Liver (tissue), 9 donors: ENCODE results near the gene CIB4. TPM values are rescaled to one million over a fixed set of nuclear protein-coding genes. Genes with fewer than 3 reads are reported as not detected.

ENCODE experiments used
- DNase-seq: peaks from one replicate; pipeline ENCODE4 v3.0.0-alpha.2; 2017; ENCODE audit warnings: low spot score
- H3K27ac ChIP-seq, 2 donors: one replicate each; pipeline ENCODE4 v1.7.0; 2013; ENCODE audit warnings: inconsistent platforms in 2 of 2, low read length in 2 of 2, control low read depth in 1 of 2, low read depth in 1 of 2, mild to moderate bottlenecking in 1 of 2
- H3K27me3 ChIP-seq, 4 donors: one replicate each; pipeline versions ENCODE4 v1.6.1 to v1.7.0; 2013; ENCODE audit warnings: low read length in 3 of 4, inconsistent platforms in 1 of 4, mild to moderate bottlenecking in 1 of 4, moderate library complexity in 1 of 4; ENCODE audit not compliant: control insufficient read depth in 4 of 4, insufficient read depth in 4 of 4
- H3K36me3 ChIP-seq, 4 donors: one replicate each; pipeline versions ENCODE4 v1.6.1 to v1.7.0; 2013; ENCODE audit warnings: low read length in 3 of 4, mild to moderate bottlenecking in 3 of 4, low read depth in 1 of 4, moderate library complexity in 1 of 4; ENCODE audit not compliant: control insufficient read depth in 4 of 4, insufficient read depth in 3 of 4
- H3K4me1 ChIP-seq, 4 donors: one replicate each; pipeline versions ENCODE4 v1.6.1 to v1.7.0; 2013; ENCODE audit warnings: low read length in 3 of 4, mild to moderate bottlenecking in 3 of 4, moderate library complexity in 1 of 4; ENCODE audit not compliant: control insufficient read depth in 4 of 4, insufficient read depth in 4 of 4
- H3K4me3 ChIP-seq, 3 donors: one replicate each; pipeline versions ENCODE4 v1.6.1 to v1.7.0; 2013; ENCODE audit warnings: low read length in 3 of 3, control low read depth in 1 of 3, low read depth in 1 of 3, mild to moderate bottlenecking in 1 of 3
- H3K9ac ChIP-seq, 2 donors: one replicate each; pipeline ENCODE4 v1.7.0; 2013; ENCODE audit warnings: low read length in 2 of 2, mild to moderate bottlenecking in 2 of 2, moderate library complexity in 2 of 2, control low read depth in 1 of 2, low read depth in 1 of 2
- H3K9me3 ChIP-seq, 4 donors: one replicate each; pipeline versions ENCODE4 v1.6.1 to v1.7.0; 2013; ENCODE audit warnings: low read length in 3 of 4; ENCODE audit not compliant: control insufficient read depth in 4 of 4
- EGR1 ChIP-seq, 2 donors: IDR thresholded peaks; 2 replicates each; pipeline ENCODE4 v1.6.1; 2016 to 2018; ENCODE audit warnings: antibody characterized with exemption in 2 of 2, low read depth in 2 of 2
- FOXA1 ChIP-seq: IDR thresholded peaks from 2 replicates; pipeline ENCODE4 v1.6.1; 2016; ENCODE audit warnings: antibody characterized with exemption
- FOXA2 ChIP-seq: IDR thresholded peaks from 2 replicates; pipeline ENCODE4 v1.6.1; 2016; ENCODE audit warnings: antibody characterized with exemption
- GABPA ChIP-seq, 2 donors: IDR thresholded peaks in 1 of 2; conservative IDR thresholded peaks in 1 of 2; 2 replicates each; pipeline ENCODE4 v1.6.1; 2016; ENCODE audit warnings: antibody characterized with exemption in 2 of 2, mild to moderate bottlenecking in 1 of 2, moderate library complexity in 1 of 2
- HNF4A ChIP-seq, 2 donors: conservative IDR thresholded peaks; 2 replicates each; pipeline ENCODE4 v1.6.1; 2016; ENCODE audit warnings: antibody characterized with exemption in 2 of 2, mild to moderate bottlenecking in 2 of 2
- JUND ChIP-seq, 2 donors: IDR thresholded peaks; 2 replicates each; pipeline ENCODE4 v1.6.1; 2016; ENCODE audit warnings: antibody characterized with exemption in 2 of 2
- NR2F2 ChIP-seq: IDR thresholded peaks from 2 replicates; pipeline ENCODE4 v1.6.1; 2016; ENCODE audit warnings: antibody characterized with exemption
- RAD21 ChIP-seq, 2 donors: IDR thresholded peaks; 2 replicates each; pipeline ENCODE4 v1.6.1; 2016; ENCODE audit warnings: antibody characterized with exemption in 2 of 2, mild to moderate bottlenecking in 2 of 2
- RXRA ChIP-seq, 2 donors: IDR thresholded peaks; 2 replicates each; pipeline ENCODE4 v1.6.1; 2017 to 2018; ENCODE audit warnings: antibody characterized with exemption in 2 of 2, mild to moderate bottlenecking in 1 of 2
- SP1 ChIP-seq: IDR thresholded peaks from 2 replicates; pipeline ENCODE4 v1.6.1; 2018; ENCODE audit warnings: antibody characterized with exemption, mild to moderate bottlenecking
- TAF1 ChIP-seq: conservative IDR thresholded peaks from 2 replicates; pipeline ENCODE4 v1.6.1; 2016; ENCODE audit warnings: antibody characterized with exemption, mild to moderate bottlenecking
- YY1 ChIP-seq: IDR thresholded peaks from 2 replicates; pipeline ENCODE4 v1.6.1; 2016; ENCODE audit warnings: antibody characterized with exemption, mild to moderate bottlenecking
- WGBS: extraction: QIAGEN DNeasy Blood & Tissue Kit; methylation state at CpG from one replicate; pipeline ENCODE4 v1.1.7; 2013; 5-methylcytosine and 5-hydroxymethylcytosine counted together
- polyA plus RNA-seq, 2 donors: library from polyadenylated mRNA; stranded (reverse) in 1 of 2; unstranded in 1 of 2; fragments of 200-250 nt in 1 of 2; fragments of >200 nt in 1 of 2; fragmentation: Nextera tagmentation in 1 of 2; extraction: Ambion mirVana in 1 of 2; gene quantifications; one replicate each; pipeline versions ENCODE4 v1.2.1 to v1.2.3, GENCODE V29; 2013 to 2015
- total RNA-seq, 2 donors: library from RNA; depleted of rRNA; stranded (reverse); fragments of >200 nt; gene quantifications; one replicate each; pipeline ENCODE4 v1.2.3, GENCODE V29; 2014
- TF ChIP-seq, protein P1 (sequence below): IDR thresholded peaks from 2 replicates; pipeline ENCODE4 v1.6.1; 2016; ENCODE audit warnings: antibody characterized with exemption
- TF ChIP-seq, protein P2 (sequence below): IDR thresholded peaks from 2 replicates; pipeline ENCODE4 v1.6.1; 2016; ENCODE audit warnings: antibody characterized with exemption
- donor health status: healthy.
- donor health status: healthy.
- donor health status: healthy.
- donor health status: healthy.
- donor health status: healthy.

CIB4 gene
- total and polyA plus RNA-seq, 4 donors, result not detected

DNA sequence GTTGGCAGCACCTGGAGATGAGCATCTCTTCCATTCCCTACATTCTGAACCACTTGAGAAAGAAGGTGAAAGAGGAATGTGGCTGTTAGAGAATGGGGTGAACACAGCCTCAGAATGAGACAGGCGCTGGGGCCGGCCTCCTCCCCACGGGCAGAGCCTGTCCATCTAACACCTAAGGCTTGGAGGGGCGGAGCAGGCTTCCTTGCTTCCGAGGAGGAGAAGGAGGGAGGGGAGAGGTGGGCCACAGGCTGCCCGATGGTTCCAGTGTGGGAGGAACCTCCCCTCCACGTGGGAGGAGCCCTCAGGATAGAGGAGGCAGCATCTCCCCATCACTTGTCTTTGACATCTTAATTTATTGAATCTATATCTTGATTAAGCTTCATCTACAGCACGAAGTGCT lies 68.6 kb downstream of the CIB4 start:
- 33% methylated on average over 8 of the region's 8 CpGs for WGBS
- TF ChIP-seq HNF4A (conservative IDR thresholded peaks at IDR 0.05), result no peak
- TF ChIP-seq SP1, result no peak
- TF ChIP-seq FOXA2, result no peak
- TF ChIP-seq GABPA (IDR thresholded peaks at IDR 0.05 in 1 of 2, conservative IDR thresholded peaks at IDR 0.05 in 1 of 2), result no peak
- TF ChIP-seq FOXA1, result no peak
- peaks cover 0 to 3% (median 1%) of the 10 kb centered on the region in 4 donors for H3K27me3 ChIP-seq
- no peak overlapping the region for H3K9ac ChIP-seq
- no peak overlapping the region for H3K4me3 ChIP-seq
- no peaks in the 10 kb centered on the region for H3K9me3 ChIP-seq
- no peaks in the 10 kb centered on the region for H3K36me3 ChIP-seq
- H3K4me1 ChIP-seq, result no peaks in the 10 kb centered on the region
- no peak overlapping the region for H3K27ac ChIP-seq
- DNase-seq, result no peak

DNA sequence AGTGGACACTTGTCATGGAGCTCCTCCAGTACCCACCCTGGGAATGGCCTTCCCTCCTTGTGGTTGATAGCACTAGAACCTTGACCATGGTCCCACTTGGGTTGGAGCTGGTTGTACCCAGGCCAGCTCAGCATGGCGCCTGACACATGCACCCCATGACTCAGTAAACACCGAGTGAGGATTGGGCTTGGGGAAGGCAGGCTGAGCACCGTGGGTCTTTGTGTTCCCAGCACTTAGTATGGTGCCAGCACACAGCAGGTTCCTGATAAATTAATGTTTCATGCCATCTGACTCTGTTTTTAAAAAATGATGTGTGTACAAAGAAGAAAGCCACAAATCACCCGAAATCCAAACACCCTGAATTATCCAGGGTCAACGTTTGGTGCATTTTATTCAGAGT lies 69.8 kb downstream of the CIB4 start:
- DNase-seq, result no peak
- Histone ChIP-seq H3K27ac (no peak overlapping the region), H3K36me3 (no peaks in the 10 kb centered on the region), H3K27me3 (peaks cover 0 to 3% (median 1%) of the 10 kb centered on the region in 4 donors), H3K9me3 (no peaks in the 10 kb centered on the region), H3K4me3 (no peak overlapping the region), H3K9ac (no peak overlapping the region), H3K4me1 (no peaks in the 10 kb centered on the region)
- WGBS, result 76% methylated on average over 5 of the region's 5 CpGs
- TF ChIP-seq FOXA2, result no peak
- TF ChIP-seq EGR1 (IDR thresholded peaks at IDR 0.05; ENCODE audit: low read depth in 2 of 2), result no peak
- no peak for TF ChIP-seq GABPA (IDR thresholded peaks at IDR 0.05 in 1 of 2, conservative IDR thresholded peaks at IDR 0.05 in 1 of 2)
- TF ChIP-seq NR2F2, result no peak
- TF ChIP-seq, protein P1, sequence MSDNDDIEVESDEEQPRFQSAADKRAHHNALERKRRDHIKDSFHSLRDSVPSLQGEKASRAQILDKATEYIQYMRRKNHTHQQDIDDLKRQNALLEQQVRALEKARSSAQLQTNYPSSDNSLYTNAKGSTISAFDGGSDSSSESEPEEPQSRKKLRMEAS, result no peak
- TF ChIP-seq RAD21 (IDR thresholded peaks at IDR 0.05), result no peak

DNA sequence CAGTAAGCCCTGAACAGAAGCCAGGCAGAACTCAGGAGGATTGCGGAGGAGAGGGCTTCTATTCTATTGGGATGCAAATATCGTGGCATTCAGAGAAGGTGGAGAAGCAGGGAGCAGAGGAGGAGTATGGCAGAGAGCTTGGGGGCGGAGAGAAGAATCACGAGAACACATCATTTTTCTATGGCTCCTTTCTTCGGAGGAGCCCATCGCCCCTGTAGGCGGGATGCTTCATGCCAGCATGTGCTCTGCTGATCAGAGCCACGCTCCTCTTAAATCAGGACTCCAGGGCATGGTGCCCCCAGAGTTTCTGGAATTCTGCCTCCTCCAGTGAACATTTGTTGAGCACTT lies 71.1 kb downstream of the CIB4 start:
- peaks cover 0 to 3% (median 1%) of the 10 kb centered on the region in 4 donors for H3K27me3 ChIP-seq
- no peaks in the 10 kb centered on the region for H3K9me3 ChIP-seq
- H3K4me1 ChIP-seq, result no peaks in the 10 kb centered on the region
- TF ChIP-seq FOXA1 (no peak), RXRA (IDR thresholded peaks at IDR 0.05) (no peak), FOXA2 (no peak), TAF1 (no peak), SP1 (no peak), RAD21 (IDR thresholded peaks at IDR 0.05) (no peak)
- WGBS, result 88% methylated on average over 8 of the region's 8 CpGs
- H3K36me3 ChIP-seq, result no peaks in the 10 kb centered on the region
- no peak overlapping the region for H3K27ac ChIP-seq
- no peak overlapping the region for H3K9ac ChIP-seq
- H3K4me3 ChIP-seq, result no peak overlapping the region
- DNase-seq, result no peak

DNA sequence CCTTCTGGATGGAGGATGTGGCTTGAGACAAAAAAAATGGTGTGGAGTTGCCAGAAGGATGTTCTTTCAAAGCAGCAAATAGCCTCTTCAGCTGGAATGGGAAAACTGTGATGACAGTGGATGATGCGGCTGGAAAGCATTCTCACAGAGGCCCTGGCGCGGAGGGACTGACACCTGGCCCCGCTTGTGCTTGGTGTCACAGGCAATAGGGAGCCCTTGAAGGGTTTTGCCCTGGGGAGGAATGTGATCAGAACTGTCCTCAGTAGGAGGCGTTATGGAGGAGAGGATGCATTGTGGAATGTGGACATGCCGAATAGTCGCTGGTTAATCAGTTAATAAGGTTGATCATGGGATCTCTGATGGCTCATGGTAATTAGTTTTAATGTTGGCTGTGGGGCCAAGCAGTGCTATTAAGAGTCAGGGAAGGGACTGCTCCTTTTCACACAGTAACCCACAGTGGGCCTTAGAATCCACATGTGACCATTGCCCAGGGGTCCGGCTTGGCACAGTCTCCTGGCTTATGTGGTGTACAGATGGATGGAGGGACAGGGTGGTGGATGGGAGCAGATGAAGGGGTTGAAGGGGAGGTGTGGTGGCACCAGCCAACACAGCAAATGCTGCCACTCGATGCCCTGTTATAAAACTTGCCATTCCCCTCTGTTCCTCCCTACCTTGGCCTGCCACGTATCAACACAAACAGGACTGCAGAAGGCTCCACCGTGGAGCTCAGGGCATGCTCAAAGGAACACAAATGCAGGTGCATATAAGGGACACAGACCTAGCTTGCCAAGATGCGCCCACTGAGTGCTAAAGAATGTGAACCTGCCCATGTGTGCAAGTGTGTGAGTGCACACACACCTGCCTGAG lies 71.7 kb downstream of the CIB4 start:
- TF ChIP-seq JUND (IDR thresholded peaks at IDR 0.05), result no peak
- TF ChIP-seq, protein P2, sequence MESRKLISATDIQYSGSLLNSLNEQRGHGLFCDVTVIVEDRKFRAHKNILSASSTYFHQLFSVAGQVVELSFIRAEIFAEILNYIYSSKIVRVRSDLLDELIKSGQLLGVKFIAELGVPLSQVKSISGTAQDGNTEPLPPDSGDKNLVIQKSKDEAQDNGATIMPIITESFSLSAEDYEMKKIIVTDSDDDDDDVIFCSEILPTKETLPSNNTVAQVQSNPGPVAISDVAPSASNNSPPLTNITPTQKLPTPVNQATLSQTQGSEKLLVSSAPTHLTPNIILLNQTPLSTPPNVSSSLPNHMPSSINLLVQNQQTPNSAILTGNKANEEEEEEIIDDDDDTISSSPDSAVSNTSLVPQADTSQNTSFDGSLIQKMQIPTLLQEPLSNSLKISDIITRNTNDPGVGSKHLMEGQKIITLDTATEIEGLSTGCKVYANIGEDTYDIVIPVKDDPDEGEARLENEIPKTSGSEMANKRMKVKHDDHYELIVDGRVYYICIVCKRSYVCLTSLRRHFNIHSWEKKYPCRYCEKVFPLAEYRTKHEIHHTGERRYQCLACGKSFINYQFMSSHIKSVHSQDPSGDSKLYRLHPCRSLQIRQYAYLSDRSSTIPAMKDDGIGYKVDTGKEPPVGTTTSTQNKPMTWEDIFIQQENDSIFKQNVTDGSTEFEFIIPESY, result no peak
- TF ChIP-seq EGR1 (IDR thresholded peaks at IDR 0.05; ENCODE audit: low read depth in 2 of 2), result no peak
- no peak for TF ChIP-seq HNF4A (conservative IDR thresholded peaks at IDR 0.05)
- TF ChIP-seq TAF1, result no peak
- no peak for TF ChIP-seq YY1
- no peak for TF ChIP-seq SP1
- 89% methylated on average over 12 of the region's 12 CpGs for WGBS
- no peaks in the 10 kb centered on the region for H3K4me1 ChIP-seq
- no peaks in the 10 kb centered on the region for H3K9me3 ChIP-seq
- no peak for DNase-seq
- no peak overlapping the region for H3K9ac ChIP-seq
- H3K27me3 ChIP-seq, result peaks cover 0 to 3% (median 1%) of the 10 kb centered on the region in 4 donors
- no peaks in the 10 kb centered on the region for H3K36me3 ChIP-seq
- no peak overlapping the region for H3K4me3 ChIP-seq
- no peak overlapping the region for H3K27ac ChIP-seq
